Measurements from ENCODE around the gene CEACAM21. TPM values are rescaled to one million over a fixed set of nuclear protein-coding genes. Genes with fewer than 3 reads are reported as not detected.
"Not testable (repeated sequence)": the region's sequence is repeated elsewhere in the genome, so short reads cannot be mapped to it uniquely, and the experiment has no call there.

The CEACAM21 gene
- total RNA-seq, 1 experiment from 2014 or later, result not detected

GRCh38 chr19:41569481-41570150, 6.3 kb upstream of the CEACAM21 start:
- no peaks in the 10 kb centered on the region for H3K36me3 ChIP-seq
- no peak overlapping the region for H3K4me3 ChIP-seq
- no peak for DNase-seq
- peaks cover 50% of the 10 kb centered on the region for H3K27me3 ChIP-seq
- H3K9me3 ChIP-seq, result 0 out of 2 replicates have a peak, but pooled peaks cover 3% of the 10 kb centered on the region

- Histone ChIP-seq H3K4me3 (no peak overlapping the region), H3K27me3 (peaks cover 45% of the 10 kb centered on the region), H3K9me3 (0 out of 2 replicates have a peak, but pooled peaks cover 3% of the 10 kb centered on the region), H3K36me3 (no peaks in the 10 kb centered on the region)
- no peak for DNase-seq
These were observed 5.8 kb upstream of the CEACAM21 start for GRCh38 chr19:41570179-41570578.

GRCh38 chr19:41570639-41571112, 5.3 kb upstream of the CEACAM21 start:
- peaks cover 40% of the 10 kb centered on the region for H3K27me3 ChIP-seq
- DNase-seq, result peak; percentile 52

GRCh38 chr19:41577144-41577830, 1.3 kb downstream of the CEACAM21 start:
- no peak for DNase-seq
- Histone ChIP-seq H3K27me3 (peaks cover 5% of the 10 kb centered on the region; the same call in 1 of the 2 replicates), H3K4me3 (no peak overlapping the region), H3K9me3 (peaks cover 5% of the 10 kb centered on the region; the same call in 1 of the 2 replicates), H3K36me3 (no peaks in the 10 kb centered on the region)

More at GRCh38 chr19:41570639-41571112, 5.3 kb upstream of the CEACAM21 start:
- no peaks in the 10 kb centered on the region for H3K36me3 ChIP-seq
- H3K9me3 ChIP-seq, result 0 out of 2 replicates have a peak, but pooled peaks cover 3% of the 10 kb centered on the region
- H3K4me3 ChIP-seq, result no peak overlapping the region

- H3K36me3 ChIP-seq, result no peaks in the 10 kb centered on the region
- DNase-seq, result no peak
- peaks cover 5% of the 10 kb centered on the region; the same call in 1 of the 2 replicates for H3K9me3 ChIP-seq
- H3K27me3 ChIP-seq, result peaks cover 5% of the 10 kb centered on the region; the same call in 1 of the 2 replicates
- H3K4me3 ChIP-seq, result no peak overlapping the region
These were observed 1.9 kb downstream of the CEACAM21 start for GRCh38 chr19:41577833-41578232.

- no peaks in the 10 kb centered on the region for H3K36me3 ChIP-seq
- H3K9me3 ChIP-seq, result peaks cover 5% of the 10 kb centered on the region; the same call in 1 of the 2 replicates
- DNase-seq, result no peak
- peaks cover 5% of the 10 kb centered on the region; the same call in 1 of the 2 replicates for H3K27me3 ChIP-seq
- no peak overlapping the region for H3K4me3 ChIP-seq
These were observed 2.9 kb downstream of the CEACAM21 start for GRCh38 chr19:41578886-41579285.

GRCh38 chr19:41581068-41581467, 5.1 kb downstream of the CEACAM21 start:
- DNase-seq, H3K27me3 ChIP-seq, H3K36me3 ChIP-seq, H3K4me3 ChIP-seq, H3K9me3 ChIP-seq: not testable (repeated sequence)

GRCh38 chr19:41582577-41583182, 6.7 kb downstream of the CEACAM21 start:
- not testable (repeated sequence) for H3K4me3 ChIP-seq, DNase-seq, H3K9me3 ChIP-seq, H3K36me3 ChIP-seq, H3K27me3 ChIP-seq

GRCh38 chr19:41584260-41584810, 8.4 kb downstream of the CEACAM21 start:
- peaks cover 5% of the 10 kb centered on the region; the same call in 1 of the 2 replicates for H3K9me3 ChIP-seq
- no peak for DNase-seq
- no peaks in the 10 kb centered on the region for H3K36me3 ChIP-seq
- no peak overlapping the region for H3K4me3 ChIP-seq
- H3K27me3 ChIP-seq, result no peaks in the 10 kb centered on the region

- no peak for DNase-seq
- H3K9me3 ChIP-seq, result peaks cover 5% of the 10 kb centered on the region; the same call in 1 of the 2 replicates
These were observed 9.0 kb downstream of the CEACAM21 start for GRCh38 chr19:41584931-41585330.

GRCh38 chr19:41586064-41586463, 10.1 kb downstream of the CEACAM21 start:
- Histone ChIP-seq H3K36me3 (no peaks in the 10 kb centered on the region), H3K4me3 (no peak overlapping the region), H3K9me3 (peaks cover 2% of the 10 kb centered on the region; the same call in 1 of the 2 replicates), H3K27me3 (no peaks in the 10 kb centered on the region)
- DNase-seq, result no peak

More at GRCh38 chr19:41584931-41585330, 9.0 kb downstream of the CEACAM21 start:
- no peak overlapping the region for H3K4me3 ChIP-seq
- H3K36me3 ChIP-seq, result no peaks in the 10 kb centered on the region
- H3K27me3 ChIP-seq, result no peaks in the 10 kb centered on the region

- Histone ChIP-seq H3K4me3 (no peak overlapping the region), H3K27me3 (no peaks in the 10 kb centered on the region), H3K9me3 (no peaks in the 10 kb centered on the region; the same call in 1 of the 2 replicates), H3K36me3 (no peaks in the 10 kb centered on the region)
- no peak for DNase-seq
These were observed 11.3 kb downstream of the CEACAM21 start for GRCh38 chr19:41587101-41587837.

GRCh38 chr19:41587838-41588210, 11.9 kb downstream of the CEACAM21 start:
- Histone ChIP-seq H3K9me3 (no peaks in the 10 kb centered on the region), H3K27me3 (no peaks in the 10 kb centered on the region), H3K36me3 (no peaks in the 10 kb centered on the region), H3K4me3 (no peak overlapping the region)
- no peak for DNase-seq

GRCh38 chr19:41588497-41589209, 12.7 kb downstream of the CEACAM21 start:
- no peak overlapping the region for H3K4me3 ChIP-seq
- peak; percentile 17 for DNase-seq
- H3K27me3 ChIP-seq, result no peaks in the 10 kb centered on the region
- H3K9me3 ChIP-seq, result no peaks in the 10 kb centered on the region
- H3K36me3 ChIP-seq, result no peaks in the 10 kb centered on the region

- no peak for DNase-seq
- H3K9me3 ChIP-seq, result no peaks in the 10 kb centered on the region
- H3K4me3 ChIP-seq, result no peak overlapping the region
- H3K27me3 ChIP-seq, result no peaks in the 10 kb centered on the region
- no peaks in the 10 kb centered on the region for H3K36me3 ChIP-seq
These were observed 13.4 kb downstream of the CEACAM21 start for GRCh38 chr19:41589371-41589770.

- H3K27me3 ChIP-seq, result no peaks in the 10 kb centered on the region
- no peak overlapping the region for H3K4me3 ChIP-seq
- no peak for DNase-seq
- H3K9me3 ChIP-seq, result no peaks in the 10 kb centered on the region
- H3K36me3 ChIP-seq, result no peaks in the 10 kb centered on the region
These were observed 15.0 kb downstream of the CEACAM21 start for GRCh38 chr19:41590936-41591335.
